WTC11 (cell line): Measurements from ENCODE around the gene DCHS2. TPM values are rescaled to one million over a fixed set of nuclear protein-coding genes. Genes with fewer than 3 reads are reported as not detected.

ENCODE experiments used
- ATAC-seq: fragments of 200-7000 bp; cut with Tn5 transposase; 2 replicates; pipeline ENCODE4 v1.10.0; 2021; ENCODE audit warnings: mild to moderate bottlenecking, moderate library complexity
- CTCF ChIA-PET: fragments of 300-600 bp; sonication (Branson Sonifier 250); formaldehyde crosslinking; loops from one replicate; lab custom pipeline; 2021; ENCODE audit warnings: antibody characterized with exemption; lab: Charles Lee
- POLR2A ChIA-PET: fragments of 350-600 bp; sonication (Branson Sonifier 250); formaldehyde crosslinking; loops from one replicate; lab custom pipeline; 2021; ENCODE audit warnings: antibody characterized with exemption; lab: Charles Lee
- DNase-seq: peaks from one replicate; pipeline ENCODE4 v3.0.0; 2021; ENCODE audit warnings: low spot score
- H3K27ac Mint-ChIP-seq: 2 replicates; pipeline ENCODE4 v1.8.0; 2021; ENCODE audit warnings: mixed read lengths
- H3K27me3 Mint-ChIP-seq: 2 replicates; pipeline ENCODE4 v1.8.0; 2021; ENCODE audit warnings: low read depth, mild to moderate bottlenecking, moderate library complexity, mixed read lengths
- H3K36me3 Mint-ChIP-seq: 2 replicates; pipeline ENCODE4 v1.8.0; 2021; ENCODE audit warnings: mixed read lengths
- H3K4me1 Mint-ChIP-seq: 2 replicates; pipeline ENCODE4 v1.8.0; 2022; ENCODE audit warnings: mixed read lengths
- H3K4me3 Mint-ChIP-seq: 2 replicates; pipeline ENCODE4 v1.8.0; 2021; ENCODE audit warnings: mild to moderate bottlenecking, moderate library complexity, mixed read lengths
- H3K9me3 Mint-ChIP-seq: 2 replicates; pipeline ENCODE4 v1.8.0; 2021; ENCODE audit warnings: mixed read lengths
- AR ChIP-seq: fragments of 250-450 bp; sonication (Bioruptor Pico); IDR thresholded peaks from 2 replicates; pipeline ENCODE4 v1.9.0; 2021; ENCODE audit warnings: mild to moderate bottlenecking
- CREM ChIP-seq: sonication (generic); formaldehyde crosslinking; IDR thresholded peaks from 2 replicates; pipeline ENCODE4 v1.8.1; 2022; ENCODE audit warnings: mild to moderate bottlenecking, missing genetic modification reagents, moderate library complexity
- EMX1 ChIP-seq: fragments of 250-450 bp; sonication (Bioruptor Pico); IDR thresholded peaks from 2 replicates; pipeline ENCODE4 v1.8.0; 2021; ENCODE audit warnings: mild to moderate bottlenecking
- GABPB1 ChIP-seq: sonication (generic); formaldehyde crosslinking; IDR thresholded peaks from 2 replicates; pipeline ENCODE4 v1.8.1; 2023; ENCODE audit warnings: mild to moderate bottlenecking, missing genetic modification reagents
- HMGXB4 ChIP-seq: sonication (generic); formaldehyde crosslinking; IDR thresholded peaks from 2 replicates; pipeline ENCODE4 v1.8.1; 2023; ENCODE audit warnings: mild to moderate bottlenecking, moderate library complexity, missing genetic modification reagents
- IRF2 ChIP-seq: sonication (generic); formaldehyde crosslinking; IDR thresholded peaks from 2 replicates; pipeline ENCODE4 v1.8.0; 2022; ENCODE audit warnings: low read depth, missing genetic modification reagents, borderline replicate concordance
- JUN ChIP-seq: sonication (generic); formaldehyde crosslinking; IDR thresholded peaks from 2 replicates; pipeline ENCODE4 v1.8.0; 2023; ENCODE audit warnings: mild to moderate bottlenecking, missing genetic modification reagents
- KAT7 ChIP-seq: sonication (generic); formaldehyde crosslinking; IDR thresholded peaks from 2 replicates; pipeline ENCODE4 v1.8.1; 2023; ENCODE audit warnings: missing genetic modification reagents, mild to moderate bottlenecking, borderline replicate concordance
- MXD4 ChIP-seq: fragments of 250-450 bp; sonication (Bioruptor Pico); IDR thresholded peaks from 2 replicates; pipeline ENCODE4 v1.8.0; 2021; ENCODE audit warnings: mild to moderate bottlenecking, moderate library complexity, borderline replicate concordance
- NFYB ChIP-seq: sonication (generic); formaldehyde crosslinking; conservative IDR thresholded peaks from 2 replicates; pipeline ENCODE4 v1.8.0; 2022; ENCODE audit warnings: low read depth, missing genetic modification reagents
- NR1H2 ChIP-seq: sonication (generic); formaldehyde crosslinking; IDR thresholded peaks from 2 replicates; pipeline ENCODE4 v1.9.0; 2021; ENCODE audit warnings: mild to moderate bottlenecking, moderate library complexity, missing genetic modification reagents
- NR3C1 ChIP-seq: sonication (generic); formaldehyde crosslinking; conservative IDR thresholded peaks from 2 replicates; pipeline ENCODE4 v1.8.1; 2023; ENCODE audit warnings: low read depth, mild to moderate bottlenecking, missing genetic modification reagents
- OVOL2 ChIP-seq: fragments of 250-450 bp; sonication (Bioruptor Pico); IDR thresholded peaks from 2 replicates; pipeline ENCODE4 v1.9.0; 2021; ENCODE audit warnings: mild to moderate bottlenecking, borderline replicate concordance
- RELA ChIP-seq: sonication (generic); formaldehyde crosslinking; IDR thresholded peaks from 2 replicates; pipeline ENCODE4 v1.8.1; 2022; ENCODE audit warnings: missing genetic modification reagents, mild to moderate bottlenecking, borderline replicate concordance
- TEAD1 ChIP-seq: sonication (generic); formaldehyde crosslinking; IDR thresholded peaks from 2 replicates; pipeline ENCODE4 v1.8.0; 2022; ENCODE audit warnings: mild to moderate bottlenecking, missing genetic modification reagents
- TEAD4 ChIP-seq: sonication (generic); formaldehyde crosslinking; IDR thresholded peaks from 2 replicates; pipeline ENCODE4 v1.8.0; 2022; ENCODE audit warnings: mild to moderate bottlenecking, missing genetic modification reagents
- ZBTB43 ChIP-seq: sonication (generic); formaldehyde crosslinking; IDR thresholded peaks from 2 replicates; pipeline ENCODE4 v1.8.1; 2023; ENCODE audit warnings: mild to moderate bottlenecking, missing genetic modification reagents
- ZNF263 ChIP-seq: sonication (generic); formaldehyde crosslinking; IDR thresholded peaks from 2 replicates; pipeline ENCODE4 v1.8.1; 2022; ENCODE audit warnings: low read depth, mild to moderate bottlenecking, moderate library complexity, missing genetic modification reagents
- ZNF317 ChIP-seq: sonication (generic); formaldehyde crosslinking; IDR thresholded peaks from 2 replicates; pipeline ENCODE4 v1.8.1; 2023; ENCODE audit warnings: low read depth, mild to moderate bottlenecking, moderate library complexity, missing genetic modification reagents, borderline replicate concordance
- ZNF671 ChIP-seq: fragments of 250-450 bp; sonication (Bioruptor Pico); IDR thresholded peaks from 2 replicates; pipeline ENCODE4 v1.8.0; 2021; ENCODE audit warnings: mild to moderate bottlenecking
- total RNA-seq: library from RNA; stranded (reverse); gene quantifications from 3 replicates; pipeline ENCODE4 v1.2.3, GENCODE V29; 2021
- TF ChIP-seq, protein P1 (sequence below): sonication (generic); formaldehyde crosslinking; IDR thresholded peaks from 2 replicates; pipeline ENCODE4 v1.8.1; 2023; ENCODE audit warnings: mild to moderate bottlenecking, missing genetic modification reagents, moderate library complexity
- TF ChIP-seq, protein P2 (sequence below): sonication (generic); formaldehyde crosslinking; IDR thresholded peaks from 2 replicates; pipeline ENCODE4 v1.8.0; 2023; ENCODE audit warnings: mild to moderate bottlenecking, missing genetic modification reagents

The DCHS2 gene
- total RNA-seq, 1 experiment from 2014 or later, result 1.3 TPM

- no peak for TF ChIP-seq AR (CRISPR knock-in tag)
- TF ChIP-seq NR3C1 (CRISPR knock-in tag), result no peak
These were observed 130.1 kb downstream of the DCHS2 start (continued) for GRCh38 chr4:154361450-154361849.

DNA sequence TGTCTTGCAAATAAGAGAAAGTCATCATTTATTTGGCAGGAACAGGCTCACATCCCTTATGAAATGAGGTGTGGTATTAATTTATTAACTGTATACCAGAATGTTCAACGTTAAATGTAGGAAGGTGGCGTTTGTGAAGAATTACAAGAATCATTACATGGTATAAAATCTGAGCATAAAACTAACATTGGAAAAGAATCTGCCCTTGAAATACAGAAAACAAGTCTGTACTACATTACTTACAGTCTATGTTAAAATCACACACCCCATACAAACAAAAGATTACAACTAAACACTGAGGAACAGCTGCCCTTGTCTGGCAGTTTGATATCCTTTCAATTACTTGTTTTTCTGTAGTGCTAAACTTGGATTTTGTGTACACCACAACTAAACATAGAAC, 131.1 kb downstream of the DCHS2 start:
- no peak for ATAC-seq
- TF ChIP-seq KAT7 (CRISPR knock-in tag) (no peak), ZBTB43 (CRISPR knock-in tag) (no peak), JUN (CRISPR knock-in tag) (no peak), TEAD1 (CRISPR knock-in tag) (no peak), OVOL2 (CRISPR knock-in tag) (no peak), RELA (CRISPR knock-in tag) (no peak), HMGXB4 (CRISPR knock-in tag) (no peak), GABPB1 (no peak), ZNF263 (CRISPR knock-in tag) (no peak), CREM (CRISPR knock-in tag) (no peak), NFYB (CRISPR knock-in tag) (no peak), IRF2 (no peak), EMX1 (CRISPR knock-in tag) (no peak)
- TF ChIP-seq, protein P1, sequence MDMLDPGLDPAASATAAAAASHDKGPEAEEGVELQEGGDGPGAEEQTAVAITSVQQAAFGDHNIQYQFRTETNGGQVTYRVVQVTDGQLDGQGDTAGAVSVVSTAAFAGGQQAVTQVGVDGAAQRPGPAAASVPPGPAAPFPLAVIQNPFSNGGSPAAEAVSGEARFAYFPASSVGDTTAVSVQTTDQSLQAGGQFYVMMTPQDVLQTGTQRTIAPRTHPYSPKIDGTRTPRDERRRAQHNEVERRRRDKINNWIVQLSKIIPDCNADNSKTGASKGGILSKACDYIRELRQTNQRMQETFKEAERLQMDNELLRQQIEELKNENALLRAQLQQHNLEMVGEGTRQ (CRISPR knock-in tag), result no peak
- ChIA-PET POLR2A (no interaction called here), CTCF (no interaction called here)
- Mint-ChIP-seq H3K27me3 (no peaks in the 10 kb centered on the region; the same call in 1 of the 2 replicates), H3K4me1 (peaks cover 8% of the 10 kb centered on the region), H3K27ac (no peak overlapping the region), H3K36me3 (no peaks in the 10 kb centered on the region), H3K4me3 (no peak overlapping the region), H3K9me3 (no peaks in the 10 kb centered on the region)
- DNase-seq, result no peak

- DNase-seq, result no peak
- ChIA-PET CTCF (no interaction called here), POLR2A (no interaction called here)
- no peaks in the 10 kb centered on the region for H3K9me3 Mint-ChIP-seq
- ATAC-seq, result no peak
- no peak overlapping the region for H3K4me3 Mint-ChIP-seq
- no peak overlapping the region for H3K27ac Mint-ChIP-seq
- H3K36me3 Mint-ChIP-seq, result no peaks in the 10 kb centered on the region
- H3K27me3 Mint-ChIP-seq, result no peaks in the 10 kb centered on the region
- H3K4me1 Mint-ChIP-seq, result no peaks in the 10 kb centered on the region
- no peak for TF ChIP-seq NR1H2 (CRISPR knock-in tag)
- TF ChIP-seq, protein P2, sequence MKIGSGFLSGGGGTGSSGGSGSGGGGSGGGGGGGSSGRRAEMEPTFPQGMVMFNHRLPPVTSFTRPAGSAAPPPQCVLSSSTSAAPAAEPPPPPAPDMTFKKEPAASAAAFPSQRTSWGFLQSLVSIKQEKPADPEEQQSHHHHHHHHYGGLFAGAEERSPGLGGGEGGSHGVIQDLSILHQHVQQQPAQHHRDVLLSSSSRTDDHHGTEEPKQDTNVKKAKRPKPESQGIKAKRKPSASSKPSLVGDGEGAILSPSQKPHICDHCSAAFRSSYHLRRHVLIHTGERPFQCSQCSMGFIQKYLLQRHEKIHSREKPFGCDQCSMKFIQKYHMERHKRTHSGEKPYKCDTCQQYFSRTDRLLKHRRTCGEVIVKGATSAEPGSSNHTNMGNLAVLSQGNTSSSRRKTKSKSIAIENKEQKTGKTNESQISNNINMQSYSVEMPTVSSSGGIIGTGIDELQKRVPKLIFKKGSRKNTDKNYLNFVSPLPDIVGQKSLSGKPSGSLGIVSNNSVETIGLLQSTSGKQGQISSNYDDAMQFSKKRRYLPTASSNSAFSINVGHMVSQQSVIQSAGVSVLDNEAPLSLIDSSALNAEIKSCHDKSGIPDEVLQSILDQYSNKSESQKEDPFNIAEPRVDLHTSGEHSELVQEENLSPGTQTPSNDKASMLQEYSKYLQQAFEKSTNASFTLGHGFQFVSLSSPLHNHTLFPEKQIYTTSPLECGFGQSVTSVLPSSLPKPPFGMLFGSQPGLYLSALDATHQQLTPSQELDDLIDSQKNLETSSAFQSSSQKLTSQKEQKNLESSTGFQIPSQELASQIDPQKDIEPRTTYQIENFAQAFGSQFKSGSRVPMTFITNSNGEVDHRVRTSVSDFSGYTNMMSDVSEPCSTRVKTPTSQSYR (CRISPR knock-in tag), result no peak
- TF ChIP-seq TEAD1 (CRISPR knock-in tag), result no peak
- no peak for TF ChIP-seq TEAD4
- TF ChIP-seq AR (CRISPR knock-in tag), result no peak
- TF ChIP-seq RELA (CRISPR knock-in tag), result no peak
- TF ChIP-seq ZNF671 (CRISPR knock-in tag), result no peak
- no peak for TF ChIP-seq MXD4 (CRISPR knock-in tag)
- TF ChIP-seq ZNF317 (CRISPR knock-in tag), result no peak
These were observed 136.7 kb downstream of the DCHS2 start for GRCh38 chr4:154354883-154355282.
